Activated CD4-positive, alpha-beta memory T cell treated with anti-CD3 and anti-CD28 coated beads for 36 hours (primary cell): ENCODE data around the gene PSG2. TPM values are rescaled to one million over a fixed set of nuclear protein-coding genes. Genes with fewer than 3 reads are reported as not detected.
"Not testable (repeated sequence)": the region's sequence is repeated elsewhere in the genome, so short reads cannot be mapped to it uniquely, and the experiment has no call there.

Experiments
- CTCF ChIA-PET: fragments of 350-600 bp; sonication (Branson Sonifier 250); formaldehyde crosslinking; loops from one replicate; lab custom pipeline; 2021; ENCODE audit warnings: antibody characterized with exemption, inconsistent platforms; lab: Charles Lee
- POLR2A ChIA-PET: fragments of 350-600 bp; sonication (Branson Sonifier 250); formaldehyde crosslinking; loops from one replicate; lab custom pipeline; 2021; ENCODE audit warnings: antibody characterized with exemption; lab: Charles Lee
- DNase-seq: peaks from one replicate; pipeline ENCODE4 v3.0.0-alpha.2; 2020
- H3K27ac Mint-ChIP-seq: one replicate; pipeline ENCODE4 v1.8.0; 2021; ENCODE audit warnings: mixed read lengths
- H3K27me3 Mint-ChIP-seq: one replicate; pipeline ENCODE4 v1.8.0; 2021; ENCODE audit warnings: mixed read lengths
- H3K36me3 Mint-ChIP-seq: one replicate; pipeline ENCODE4 v1.8.0; 2021; ENCODE audit warnings: mixed read lengths
- H3K4me1 Mint-ChIP-seq: one replicate; pipeline ENCODE4 v1.8.0; 2021; ENCODE audit warnings: low read depth, mixed read lengths
- H3K4me3 Mint-ChIP-seq: one replicate; pipeline ENCODE4 v1.8.0; 2021; ENCODE audit warnings: mild to moderate bottlenecking, mixed read lengths
- H3K9me3 Mint-ChIP-seq: one replicate; pipeline ENCODE4 v1.8.0; 2021; ENCODE audit warnings: mixed read lengths
- intact Hi-C: fragments of 100-400 bp; cut with micrococcal nuclease; formaldehyde crosslinking; loops from one replicate; pipeline ENCODE4 v1.15.1; 2023
- total RNA-seq, 2 experiments: library from RNA; stranded (reverse); gene quantifications; one replicate each; pipeline ENCODE4 v1.2.3, GENCODE V29; 2021

PSG2 gene
- total RNA-seq, 2 experiments from 2014 or later: not detected

GRCh38 chr19:43105496-43105895, 23.0 kb upstream of the PSG2 start:
- POLR2A ChIA-PET: no interaction called here
- Mint-ChIP-seq H3K27ac (no peak overlapping the region), H3K27me3 (peaks cover 4% of the 10 kb centered on the region), H3K4me3 (no peak overlapping the region), H3K36me3 (peaks cover 3% of the 10 kb centered on the region), H3K9me3 (peaks cover 28% of the 10 kb centered on the region), H3K4me1 (no peaks in the 10 kb centered on the region)
- DNase-seq: no peak
- CTCF ChIA-PET: no interaction called here
- intact Hi-C loops: no loop called here

GRCh38 chr19:43104215-43104850, 21.8 kb upstream of the PSG2 start:
- H3K27ac Mint-ChIP-seq, intact Hi-C loops, H3K4me1 Mint-ChIP-seq, H3K27me3 Mint-ChIP-seq, DNase-seq, H3K36me3 Mint-ChIP-seq, CTCF ChIA-PET, H3K4me3 Mint-ChIP-seq, POLR2A ChIA-PET: not testable (repeated sequence)
- peaks cover 28% of the 10 kb centered on the region for H3K9me3 Mint-ChIP-seq

GRCh38 chr19:43101950-43102349, 19.4 kb upstream of the PSG2 start:
- no peak for DNase-seq
- no peaks in the 10 kb centered on the region for H3K4me1 Mint-ChIP-seq
- peaks cover 3% of the 10 kb centered on the region for H3K36me3 Mint-ChIP-seq
- H3K27me3 Mint-ChIP-seq: peaks cover 3% of the 10 kb centered on the region
- POLR2A ChIA-PET: no interaction called here
- CTCF ChIA-PET: interaction anchor here (1.1 kb wide), 1 partner anchor 10 kb away, joined by 4 read pairs; no protein-coding TSS in a partner anchor
- intact Hi-C loops: no loop called here
- no peak overlapping the region for H3K4me3 Mint-ChIP-seq
- H3K27ac Mint-ChIP-seq: no peak overlapping the region
- H3K9me3 Mint-ChIP-seq: peaks cover 28% of the 10 kb centered on the region

- peaks cover 13% of the 10 kb centered on the region for H3K9me3 Mint-ChIP-seq
- CTCF ChIA-PET, H3K36me3 Mint-ChIP-seq, H3K27me3 Mint-ChIP-seq, H3K27ac Mint-ChIP-seq, H3K4me3 Mint-ChIP-seq, DNase-seq, POLR2A ChIA-PET, H3K4me1 Mint-ChIP-seq, intact Hi-C loops: not testable (repeated sequence)
These were observed 15.9 kb upstream of the PSG2 start for GRCh38 chr19:43098416-43098815.

GRCh38 chr19:43087702-43088340, 5.3 kb upstream of the PSG2 start:
- CTCF ChIA-PET, H3K27ac Mint-ChIP-seq, POLR2A ChIA-PET, intact Hi-C loops, H3K9me3 Mint-ChIP-seq, H3K4me1 Mint-ChIP-seq, H3K4me3 Mint-ChIP-seq, H3K36me3 Mint-ChIP-seq: not testable (repeated sequence)
- peaks cover 18% of the 10 kb centered on the region for H3K27me3 Mint-ChIP-seq
- peak; percentile 37 for DNase-seq

- H3K27me3 Mint-ChIP-seq: peaks cover 18% of the 10 kb centered on the region
- POLR2A ChIA-PET, H3K27ac Mint-ChIP-seq, H3K4me3 Mint-ChIP-seq, DNase-seq, H3K36me3 Mint-ChIP-seq, CTCF ChIA-PET, H3K4me1 Mint-ChIP-seq, H3K9me3 Mint-ChIP-seq, intact Hi-C loops: not testable (repeated sequence)
These were observed 3.5 kb upstream of the PSG2 start for GRCh38 chr19:43085796-43086530.

GRCh38 chr19:43084196-43084832, 1.8 kb upstream of the PSG2 start:
- H3K9me3 Mint-ChIP-seq, H3K27ac Mint-ChIP-seq, H3K36me3 Mint-ChIP-seq, H3K4me1 Mint-ChIP-seq, intact Hi-C loops, CTCF ChIA-PET, POLR2A ChIA-PET, H3K4me3 Mint-ChIP-seq: not testable (repeated sequence)
- DNase-seq: peak; percentile 40
- H3K27me3 Mint-ChIP-seq: peaks cover 18% of the 10 kb centered on the region

- CTCF ChIA-PET, intact Hi-C loops, H3K4me1 Mint-ChIP-seq, H3K4me3 Mint-ChIP-seq, DNase-seq, POLR2A ChIA-PET, H3K36me3 Mint-ChIP-seq, H3K9me3 Mint-ChIP-seq, H3K27ac Mint-ChIP-seq: not testable (repeated sequence)
- H3K27me3 Mint-ChIP-seq: peaks cover 15% of the 10 kb centered on the region
These were observed 1.2 kb upstream of the PSG2 start for GRCh38 chr19:43083721-43084120.

- Mint-ChIP-seq H3K36me3 (no peaks in the 10 kb centered on the region), H3K4me3 (no peak overlapping the region), H3K27ac (no peak overlapping the region), H3K9me3 (no peaks in the 10 kb centered on the region), H3K27me3 (no peaks in the 10 kb centered on the region), H3K4me1 (no peaks in the 10 kb centered on the region)
- POLR2A ChIA-PET: no interaction called here
- no peak for DNase-seq
- CTCF ChIA-PET: no interaction called here
- intact Hi-C loops: no loop called here
These were observed 4.2 kb downstream of the PSG2 start for GRCh38 chr19:43078311-43078710.

- H3K27ac Mint-ChIP-seq, CTCF ChIA-PET, H3K4me1 Mint-ChIP-seq, POLR2A ChIA-PET, H3K36me3 Mint-ChIP-seq, H3K9me3 Mint-ChIP-seq, H3K4me3 Mint-ChIP-seq, DNase-seq, H3K27me3 Mint-ChIP-seq, intact Hi-C loops: not testable (repeated sequence)
These were observed 4.6 kb downstream of the PSG2 start for GRCh38 chr19:43077881-43078280.

- H3K9me3 Mint-ChIP-seq, POLR2A ChIA-PET, CTCF ChIA-PET, H3K36me3 Mint-ChIP-seq, H3K27ac Mint-ChIP-seq, H3K4me1 Mint-ChIP-seq, DNase-seq, H3K4me3 Mint-ChIP-seq, intact Hi-C loops: not testable (repeated sequence)
- H3K27me3 Mint-ChIP-seq: peaks cover 14% of the 10 kb centered on the region
These were observed 20.1 kb downstream of the PSG2 start for GRCh38 chr19:43062418-43062817.

GRCh38 chr19:43061326-43061725, 21.2 kb downstream of the PSG2 start:
- H3K4me3 Mint-ChIP-seq, CTCF ChIA-PET, intact Hi-C loops, H3K27ac Mint-ChIP-seq, DNase-seq, H3K4me1 Mint-ChIP-seq, POLR2A ChIA-PET, H3K36me3 Mint-ChIP-seq: not testable (repeated sequence)
- Mint-ChIP-seq H3K27me3 (peaks cover 11% of the 10 kb centered on the region), H3K9me3 (peaks cover 14% of the 10 kb centered on the region)
